AG09309 (cell line): Measurements from ENCODE around the gene EPC1.
"Not testable (repeated sequence)": the region's sequence is repeated elsewhere in the genome, so short reads cannot be mapped to it uniquely, and the experiment has no call there.

Experiments
- DNase-seq: peaks from one replicate; pipeline ENCODE4 v3.0.0-alpha.2; 2010; ENCODE audit warnings: low read depth
- H3K4me3 ChIP-seq: 2 replicates; pipeline ENCODE4 v1.5.1; 2011; ENCODE audit warnings: mild to moderate bottlenecking, low read depth, low read length, moderate library complexity; ENCODE audit not compliant: control insufficient read depth
- CTCF ChIP-seq: IDR thresholded peaks from 2 replicates; pipeline ENCODE4 v1.5.1; 2011; ENCODE audit warnings: mild to moderate bottlenecking, low read depth, low read length, inconsistent platforms; ENCODE audit not compliant: insufficient read depth, control insufficient read depth; ENCODE audit errors: missing control alignments

Gene EPC1

GRCh38 chr10:32259551-32259950, 87.4 kb downstream of the EPC1 start:
- no peak for TF ChIP-seq CTCF
- no peak overlapping the region for H3K4me3 ChIP-seq
- no peak for DNase-seq

GRCh38 chr10:32256613-32257437, 90.1 kb downstream of the EPC1 start:
- TF ChIP-seq CTCF: peak; percentile 85
- no peak for DNase-seq
- no peak overlapping the region for H3K4me3 ChIP-seq

GRCh38 chr10:32253821-32254220, 93.1 kb downstream of the EPC1 start:
- TF ChIP-seq CTCF: no peak
- no peak for DNase-seq
- no peak overlapping the region for H3K4me3 ChIP-seq

- no peak for DNase-seq
- no peak overlapping the region for H3K4me3 ChIP-seq
- no peak for TF ChIP-seq CTCF
Measured at GRCh38 chr10:32253276-32253675, 93.7 kb downstream of the EPC1 start.

GRCh38 chr10:32250489-32250888, 96.5 kb downstream of the EPC1 start:
- DNase-seq, H3K4me3 ChIP-seq: not testable (repeated sequence)

GRCh38 chr10:32246685-32247084, 100.3 kb downstream of the EPC1 start:
- DNase-seq: no peak
- no peak for TF ChIP-seq CTCF

GRCh38 chr10:32245760-32246159, 101.2 kb downstream of the EPC1 start:
- no peak for DNase-seq
- no peak for TF ChIP-seq CTCF

More at GRCh38 chr10:32246685-32247084, 100.3 kb downstream of the EPC1 start:
- H3K4me3 ChIP-seq: no peak overlapping the region

More at GRCh38 chr10:32245760-32246159, 101.2 kb downstream of the EPC1 start:
- H3K4me3 ChIP-seq: no peak overlapping the region
